ENCODE data around the gene ESPN. TPM values are rescaled to one million over a fixed set of nuclear protein-coding genes. Genes with fewer than 3 reads are reported as not detected.

The ESPN gene
- total RNA-seq, 1 donor from 2014 or later, result 6.4 TPM

GRCh38 chr1:6497215-6497866 is 72.8 kb downstream of the ESPN start:
- no peak for DNase-seq

DNA sequence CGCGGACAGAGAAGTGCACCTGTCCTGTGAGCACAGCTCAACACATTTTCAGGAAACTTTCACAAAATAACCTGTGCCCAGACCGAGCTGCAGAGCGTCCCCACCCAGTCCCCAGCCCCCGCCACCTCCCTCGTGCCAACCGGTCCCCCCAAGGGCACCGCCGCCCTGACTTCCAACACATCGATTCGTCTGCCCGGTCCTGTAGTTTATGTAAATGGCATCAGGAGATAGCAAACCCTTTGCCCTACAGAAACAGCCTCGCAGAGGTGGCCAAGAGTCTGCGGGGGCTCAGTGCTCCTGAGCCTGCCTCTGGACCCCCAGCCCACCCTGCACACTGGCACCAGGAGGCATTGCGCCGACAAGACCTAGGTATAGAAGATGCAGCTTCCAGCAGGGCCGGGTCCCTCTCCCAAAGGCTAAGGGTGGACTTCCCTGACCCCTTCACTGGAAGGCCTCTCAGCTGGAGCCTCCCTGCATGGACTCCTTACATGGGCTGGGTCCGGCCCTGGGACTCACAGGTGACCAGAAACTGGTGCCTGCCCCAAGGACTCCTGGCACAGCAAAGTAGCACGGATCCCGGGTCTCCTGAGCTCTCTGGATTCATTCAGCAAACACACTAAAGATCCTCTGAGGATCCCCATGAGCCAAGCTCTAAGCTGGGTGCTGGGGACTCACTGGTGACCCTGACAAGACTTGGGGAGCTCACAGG is 73.4 kb downstream of the ESPN start:
- no peak for DNase-seq

- DNase-seq, result no peak
These were observed 74.1 kb downstream of the ESPN start for GRCh38 chr1:6498576-6499111.

DNA sequence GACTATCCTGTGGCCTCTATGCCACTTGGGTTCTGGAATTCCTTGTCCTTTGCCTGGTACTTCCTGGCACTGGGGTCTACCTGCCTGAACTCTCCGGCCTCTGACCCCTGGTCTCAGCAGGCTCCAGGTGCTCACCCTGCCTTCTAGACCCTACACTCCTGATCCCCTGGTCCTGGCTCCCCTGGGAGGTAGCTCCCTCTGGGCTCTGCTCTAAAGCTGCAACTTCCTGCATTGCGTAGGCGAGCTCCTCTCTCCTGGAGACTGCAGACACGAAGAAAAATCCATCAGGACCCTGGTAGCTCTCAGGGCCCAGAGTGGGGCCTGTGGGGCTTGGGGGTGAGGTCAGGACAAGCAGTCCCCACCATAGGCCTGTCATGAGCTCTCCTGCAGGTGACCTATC is 74.7 kb downstream of the ESPN start:
- no peak for DNase-seq

DNA sequence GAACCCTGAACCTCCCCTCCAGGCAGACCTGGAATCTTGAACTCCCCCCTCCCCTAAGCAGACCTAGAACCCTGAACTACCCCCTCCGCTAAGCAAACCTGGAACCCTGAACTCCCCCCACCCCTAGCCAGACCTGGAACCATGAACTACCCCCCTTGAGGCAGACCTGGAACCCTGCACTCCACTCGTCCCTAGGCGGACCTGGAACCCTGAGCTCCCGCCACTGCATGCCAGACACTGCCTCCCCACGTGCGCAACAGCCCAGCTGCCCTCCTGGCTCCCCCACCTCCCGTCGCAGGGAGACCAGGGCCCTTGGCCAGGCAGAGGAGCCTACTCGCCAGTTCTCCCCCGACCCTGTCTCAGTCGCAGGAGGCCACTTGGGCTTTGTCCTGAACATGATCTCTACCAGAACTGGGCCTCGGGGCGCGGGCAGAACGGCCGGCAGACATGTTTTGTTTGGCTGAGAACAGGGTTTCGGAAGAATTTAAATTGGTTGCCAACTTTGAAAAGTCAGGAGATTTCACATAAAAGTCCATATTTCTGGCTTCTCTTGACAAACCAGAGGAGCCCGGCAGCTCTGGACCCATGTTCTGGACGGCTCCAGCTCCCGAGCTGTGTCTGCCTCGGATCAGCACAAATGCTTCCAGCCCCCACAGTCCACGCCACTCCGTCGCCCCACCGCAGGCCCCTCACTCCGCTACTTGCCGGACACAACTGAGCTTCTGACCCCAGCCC is 76.1 kb downstream of the ESPN start:
- DNase-seq, result no peak

GRCh38 chr1:6501279-6501813 is 76.8 kb downstream of the ESPN start:
- DNase-seq, result no peak

DNA sequence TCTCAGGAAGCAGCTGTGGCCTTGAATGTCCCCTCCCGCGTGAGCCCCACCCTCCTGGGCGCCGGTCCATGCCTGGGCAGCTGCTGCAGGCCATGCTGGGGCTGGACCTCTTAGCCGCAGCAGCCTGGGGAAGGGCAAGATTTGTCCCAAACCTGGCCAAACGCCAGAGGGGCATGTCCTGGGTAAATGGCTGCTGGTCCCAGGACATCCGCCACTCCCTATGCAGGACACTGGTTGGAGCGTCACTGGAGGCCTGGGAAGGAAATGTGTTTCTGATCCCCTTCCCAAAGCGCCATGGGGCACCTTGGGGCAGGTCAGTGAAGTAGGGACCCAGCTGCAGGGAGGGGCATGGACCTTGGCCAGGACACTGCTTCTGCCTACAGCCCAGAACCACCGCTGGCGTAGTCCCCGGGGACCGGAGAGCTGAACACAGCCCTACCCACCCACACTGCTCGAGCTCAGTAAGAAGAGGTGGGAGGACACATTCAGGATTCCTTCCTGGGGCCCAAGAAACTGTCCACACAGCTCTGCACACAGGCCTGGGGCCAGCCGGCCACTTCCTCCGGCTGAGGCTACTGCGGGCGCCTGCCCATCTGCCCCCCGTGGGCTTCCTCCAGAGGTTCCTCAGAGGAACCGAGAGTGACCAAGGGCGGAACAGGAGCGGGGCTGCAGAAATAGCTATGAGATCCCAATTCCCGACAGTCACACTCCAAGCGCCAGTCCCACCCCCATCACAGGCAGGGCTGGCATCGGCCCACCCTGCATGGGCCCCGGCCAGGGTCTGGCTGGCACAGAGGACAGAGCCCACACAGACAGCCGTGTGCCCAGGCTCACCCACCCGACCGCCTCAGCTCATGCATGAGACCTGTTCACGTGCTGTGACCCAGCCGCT is 77.7 kb downstream of the ESPN start:
- DNase-seq, result no peak

- DNase-seq, result no peak
These were observed 79.5 kb downstream of the ESPN start for GRCh38 chr1:6503884-6504602.

DNA sequence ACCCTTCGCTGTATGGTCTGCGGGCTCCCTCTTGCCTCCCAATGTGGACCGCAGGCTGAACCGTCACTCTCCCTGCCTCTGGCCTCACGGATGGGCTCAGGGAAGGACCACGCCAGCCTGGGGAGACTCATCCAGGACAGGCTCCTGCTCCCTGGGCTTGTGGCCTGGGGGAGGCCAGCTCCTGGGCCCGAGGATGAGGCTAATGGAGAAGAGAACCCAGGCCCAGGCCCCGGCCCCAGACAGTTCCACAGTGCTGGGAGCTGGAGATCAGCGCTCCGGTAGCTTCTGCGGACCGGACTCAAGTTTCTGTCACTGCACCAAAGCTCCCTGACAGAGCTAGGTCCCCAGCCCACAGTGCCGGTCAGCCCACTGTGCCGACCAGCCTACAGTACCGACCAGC is 80.3 kb downstream of the ESPN start:
- DNase-seq, result no peak

- DNase-seq, result no peak
These were observed 81.0 kb downstream of the ESPN start for GRCh38 chr1:6505367-6506209.

DNA sequence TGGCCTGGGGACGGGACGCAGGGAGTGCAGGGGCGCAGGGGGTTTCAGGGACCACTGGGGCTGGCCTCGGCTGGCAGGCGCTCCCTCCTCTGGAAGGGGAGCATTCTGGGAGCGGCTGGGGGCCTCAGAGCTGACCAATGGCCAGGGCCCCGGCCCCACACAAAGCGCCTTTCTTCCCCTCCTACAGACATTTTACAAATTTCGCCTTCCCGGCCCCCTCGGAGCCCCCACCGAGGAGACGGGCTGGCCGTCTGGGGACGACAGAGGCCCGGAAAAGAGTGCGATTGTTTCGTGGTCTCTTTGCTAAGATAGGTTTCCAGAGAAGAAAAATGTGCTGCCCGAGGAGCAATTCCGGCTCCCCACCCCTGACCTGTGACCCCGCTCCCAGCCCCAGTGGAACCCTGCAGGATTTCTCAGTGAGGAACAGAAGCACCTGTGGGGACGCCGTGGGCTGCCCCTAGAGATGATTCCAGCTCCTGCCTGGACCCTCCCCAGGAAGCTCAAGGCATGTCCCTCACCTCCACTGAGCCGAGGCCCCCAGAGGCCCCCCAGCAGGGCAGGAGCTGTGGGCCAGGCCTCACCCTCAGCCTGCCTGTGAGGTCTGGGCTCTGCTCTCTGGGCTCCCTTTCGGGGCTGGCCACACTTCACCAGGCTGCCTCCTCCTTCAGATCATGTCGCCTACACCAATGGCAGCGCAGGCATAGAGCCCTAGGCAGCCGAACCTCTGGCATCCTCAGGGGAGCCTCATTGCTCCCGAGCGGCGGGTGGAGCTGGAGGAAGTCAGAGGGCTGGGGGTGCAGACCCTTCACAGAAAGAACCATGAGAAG is 81.8 kb downstream of the ESPN start:
- DNase-seq, result no peak

- no peak for DNase-seq
These were observed 82.5 kb downstream of the ESPN start for GRCh38 chr1:6507037-6507428.

DNA sequence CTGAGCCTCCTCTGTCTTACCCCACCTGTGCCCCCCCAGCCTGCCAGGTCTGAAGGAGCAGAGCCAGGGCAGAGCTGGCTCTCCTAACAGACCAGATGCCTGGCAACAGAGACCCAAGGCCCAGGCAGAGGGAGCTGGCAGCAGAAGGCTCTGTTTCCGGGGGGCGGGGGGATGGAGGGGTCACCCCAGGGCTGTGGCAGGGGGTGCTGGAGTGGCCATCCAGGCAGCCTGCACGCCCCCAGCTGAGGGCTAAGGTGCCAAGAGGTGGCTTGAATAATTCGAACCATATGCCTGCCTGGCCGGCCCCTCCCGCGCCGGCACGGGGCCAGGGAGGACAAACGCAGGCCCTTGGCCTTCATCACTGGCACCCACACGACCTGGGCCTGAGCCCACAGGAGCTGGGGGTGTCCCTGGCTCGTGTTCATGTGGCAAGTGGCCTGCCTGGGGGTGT is 82.9 kb downstream of the ESPN start:
- no peak for DNase-seq

DNA sequence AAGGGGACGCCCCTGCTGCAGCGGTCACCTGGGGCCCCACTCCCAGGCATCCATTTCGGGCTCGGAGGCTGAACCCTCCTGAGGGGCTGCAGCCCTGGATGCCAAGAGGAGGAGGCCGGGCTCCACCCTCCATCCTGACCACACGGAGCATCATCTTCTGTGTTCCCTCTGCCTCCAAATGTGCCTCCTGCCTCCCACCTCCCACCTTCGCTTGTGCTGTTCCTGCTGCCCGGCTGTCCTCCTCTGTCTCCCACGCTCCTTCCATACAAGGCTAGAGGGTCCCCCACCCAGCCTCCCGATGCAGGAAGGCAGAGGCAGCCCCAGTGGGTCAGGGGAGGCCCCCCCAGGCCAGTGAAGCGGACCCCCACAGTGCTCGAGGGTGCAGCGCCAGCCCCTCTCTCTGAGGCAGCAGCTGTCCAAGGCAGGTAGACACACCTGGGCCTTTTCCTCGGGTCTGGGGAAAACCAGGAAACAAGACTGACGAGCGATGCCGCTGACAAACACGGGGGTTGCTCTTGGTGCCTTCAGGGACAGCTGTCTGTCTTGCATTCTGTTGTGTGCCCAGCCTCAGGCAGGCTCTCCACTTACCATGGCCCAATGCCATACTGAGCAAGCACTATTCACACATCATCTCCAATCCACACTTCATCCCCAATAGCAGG is 83.7 kb downstream of the ESPN start:
- no peak for DNase-seq

DNA sequence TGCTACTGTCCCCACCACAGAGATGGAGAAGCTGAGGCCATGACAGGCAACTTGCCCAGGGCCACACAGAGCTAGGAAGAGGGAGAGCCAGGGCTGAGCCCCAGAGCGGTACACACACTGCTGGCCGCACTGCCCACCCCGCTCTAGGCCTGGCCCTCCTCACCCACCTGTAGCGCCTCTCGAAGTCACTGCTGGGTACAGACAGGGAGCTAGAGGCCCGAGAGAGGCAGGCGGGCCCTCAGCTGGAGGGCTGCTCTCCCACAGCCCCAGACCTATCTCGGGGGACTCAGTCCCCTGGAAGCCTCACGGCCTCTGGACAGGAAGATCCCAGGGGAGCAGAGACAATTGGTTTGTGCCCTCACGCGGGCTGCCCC is 84.2 kb downstream of the ESPN start:
- DNase-seq, result no peak

DNA sequence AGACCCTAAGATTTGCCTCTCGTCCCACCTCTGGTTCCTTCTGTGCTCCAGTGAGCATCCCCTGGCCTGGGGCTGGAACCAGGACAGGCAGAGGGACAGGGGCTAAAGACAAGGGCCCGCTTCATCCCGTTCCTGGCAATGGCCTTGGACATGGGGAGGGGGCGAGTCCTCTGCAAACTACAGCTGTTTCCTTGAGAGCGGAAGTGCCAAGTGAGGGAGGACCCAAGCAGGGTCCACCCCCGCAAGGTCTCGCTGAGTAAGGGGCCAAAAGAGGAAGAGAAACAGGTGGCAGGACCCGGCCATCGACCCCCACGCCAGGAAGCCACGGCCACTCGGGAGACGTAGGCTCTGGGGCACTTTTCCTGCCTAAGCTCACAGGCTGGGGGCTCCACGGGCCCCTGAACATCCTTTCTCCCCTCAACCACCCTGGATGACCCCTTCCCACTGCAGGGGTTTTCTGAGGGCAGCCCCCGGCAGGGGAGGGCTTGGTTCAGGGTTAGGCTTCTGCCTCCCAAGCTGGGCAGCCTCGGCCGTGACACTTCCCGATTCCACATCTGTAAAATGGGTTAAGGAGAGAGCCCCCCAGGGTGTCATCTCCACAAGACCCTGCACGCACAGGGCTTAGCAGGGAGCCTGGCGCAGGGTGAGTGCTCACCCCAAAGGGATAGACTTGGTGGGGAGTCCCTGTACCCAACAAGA is 84.8 kb downstream of the ESPN start:
- no peak for DNase-seq

- DNase-seq, result no peak
These were observed 85.3 kb downstream of the ESPN start for GRCh38 chr1:6509919-6510291.

DNA sequence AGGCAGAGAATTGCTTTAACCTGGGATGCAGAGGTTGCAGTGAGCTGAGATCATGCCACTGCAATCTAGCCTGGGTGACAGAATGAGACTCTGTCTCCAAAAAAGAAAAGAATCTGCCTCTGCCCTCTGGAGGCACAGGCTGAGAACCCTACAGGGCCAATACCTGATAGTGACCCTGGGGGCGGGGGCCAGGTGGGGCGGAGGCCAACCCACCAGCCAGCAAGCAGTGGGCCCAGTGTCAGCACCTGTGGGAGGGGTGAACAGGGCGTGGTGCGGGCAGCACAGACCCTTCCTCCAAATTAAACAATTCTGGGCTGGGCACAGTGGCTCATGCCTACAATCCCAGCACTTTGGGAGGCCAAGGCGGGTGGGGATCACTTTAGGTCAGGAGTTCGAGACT is 85.9 kb downstream of the ESPN start:
- no peak for DNase-seq

Measured in skin of body (tissue), 2 donors.